SU-DHL-6 (cell line): ENCODE data around the gene STK35.

ENCODE experiments used
- CTCF ChIP-seq: fragments of 200-600 bp; sonication (generic); IDR thresholded peaks from one replicate; pipeline ENCODE4 v1.5.1; 2017; ENCODE audit warnings: antibody characterized with exemption, mild to moderate bottlenecking, low read length, moderate library complexity; ENCODE audit not compliant: insufficient read depth, poor library complexity, severe bottlenecking
- EZH2phosphoT487 ChIP-seq: fragments of 200-600 bp; sonication (generic), shearing (Covaris generic); conservative IDR thresholded peaks from 2 replicates; pipeline ENCODE4 v1.6.1; 2018; ENCODE audit warnings: mild to moderate bottlenecking, antibody characterized with exemption, low read length, moderate library complexity, mixed read lengths

DNA sequence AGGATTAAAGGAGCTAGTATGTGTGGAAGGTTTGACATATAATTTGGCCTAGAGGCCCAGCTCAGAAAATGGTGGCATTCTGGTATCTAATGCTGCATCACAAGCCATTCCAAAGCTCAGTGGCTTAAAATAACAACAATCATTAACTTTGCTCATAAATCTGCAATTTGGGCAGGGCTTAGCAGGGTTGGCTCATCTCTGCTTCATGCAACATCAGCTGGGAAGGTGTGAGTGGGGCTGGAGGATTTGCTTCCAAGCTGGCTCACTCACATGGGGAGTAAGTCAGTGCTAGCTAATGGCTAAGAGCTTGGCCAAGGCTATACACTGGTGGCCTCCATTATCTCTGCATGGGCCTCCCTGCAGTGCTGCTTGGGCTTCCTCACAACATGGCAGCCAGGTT, 48.0 kb upstream of the STK35 start:
- TF ChIP-seq CTCF: no peak
- TF ChIP-seq EZH2phosphoT487: no peak
